WTC11 (cell line): ENCODE data around the gene SIRPG. TPM values are rescaled to one million over a fixed set of nuclear protein-coding genes. Genes with fewer than 3 reads are reported as not detected.

Experiments
- ATAC-seq: fragments of 200-7000 bp; cut with Tn5 transposase; 2 replicates; pipeline ENCODE4 v1.10.0; 2021; ENCODE audit warnings: mild to moderate bottlenecking, moderate library complexity
- CTCF ChIA-PET: fragments of 300-600 bp; sonication (Branson Sonifier 250); formaldehyde crosslinking; loops from one replicate; lab custom pipeline; 2021; ENCODE audit warnings: antibody characterized with exemption; lab: Charles Lee
- POLR2A ChIA-PET: fragments of 350-600 bp; sonication (Branson Sonifier 250); formaldehyde crosslinking; loops from one replicate; lab custom pipeline; 2021; ENCODE audit warnings: antibody characterized with exemption; lab: Charles Lee
- DNase-seq: peaks from one replicate; pipeline ENCODE4 v3.0.0; 2021; ENCODE audit warnings: low spot score
- H3K27ac Mint-ChIP-seq: 2 replicates; pipeline ENCODE4 v1.8.0; 2021; ENCODE audit warnings: mixed read lengths
- H3K27me3 Mint-ChIP-seq: 2 replicates; pipeline ENCODE4 v1.8.0; 2021; ENCODE audit warnings: low read depth, mild to moderate bottlenecking, moderate library complexity, mixed read lengths
- H3K36me3 Mint-ChIP-seq: 2 replicates; pipeline ENCODE4 v1.8.0; 2021; ENCODE audit warnings: mixed read lengths
- H3K4me1 Mint-ChIP-seq: 2 replicates; pipeline ENCODE4 v1.8.0; 2022; ENCODE audit warnings: mixed read lengths
- H3K4me3 Mint-ChIP-seq: 2 replicates; pipeline ENCODE4 v1.8.0; 2021; ENCODE audit warnings: mild to moderate bottlenecking, moderate library complexity, mixed read lengths
- H3K9me3 Mint-ChIP-seq: 2 replicates; pipeline ENCODE4 v1.8.0; 2021; ENCODE audit warnings: mixed read lengths
- CREM ChIP-seq: sonication (generic); formaldehyde crosslinking; IDR thresholded peaks from 2 replicates; pipeline ENCODE4 v1.8.1; 2022; ENCODE audit warnings: mild to moderate bottlenecking, missing genetic modification reagents, moderate library complexity
- GABPB1 ChIP-seq: sonication (generic); formaldehyde crosslinking; IDR thresholded peaks from 2 replicates; pipeline ENCODE4 v1.8.1; 2023; ENCODE audit warnings: mild to moderate bottlenecking, missing genetic modification reagents
- MYBL2 ChIP-seq: sonication (generic); formaldehyde crosslinking; IDR thresholded peaks from 2 replicates; pipeline ENCODE4 v1.8.1; 2023; ENCODE audit warnings: mild to moderate bottlenecking, moderate library complexity, missing genetic modification reagents
- SMAD4 ChIP-seq: sonication (generic); formaldehyde crosslinking; IDR thresholded peaks from 2 replicates; pipeline ENCODE4 v1.8.0; 2022; ENCODE audit warnings: mild to moderate bottlenecking, missing genetic modification reagents
- SOX15 ChIP-seq: fragments of 250-450 bp; sonication (Bioruptor Pico); IDR thresholded peaks from 2 replicates; pipeline ENCODE4 v1.9.0; 2021; ENCODE audit warnings: mild to moderate bottlenecking
- SP1 ChIP-seq: sonication (generic); formaldehyde crosslinking; conservative IDR thresholded peaks from 2 replicates; pipeline ENCODE4 v1.8.1; 2022; ENCODE audit warnings: missing genetic modification reagents
- ZNF232 ChIP-seq: sonication (generic); formaldehyde crosslinking; IDR thresholded peaks from 2 replicates; pipeline ENCODE4 v1.8.0; 2022; ENCODE audit warnings: mild to moderate bottlenecking, missing genetic modification reagents
- ZNF396 ChIP-seq: fragments of 250-450 bp; sonication (Bioruptor Pico); IDR thresholded peaks from 2 replicates; pipeline ENCODE4 v1.8.0; 2021; ENCODE audit warnings: mild to moderate bottlenecking, moderate library complexity, borderline replicate concordance
- ZNF671 ChIP-seq: fragments of 250-450 bp; sonication (Bioruptor Pico); IDR thresholded peaks from 2 replicates; pipeline ENCODE4 v1.8.0; 2021; ENCODE audit warnings: mild to moderate bottlenecking
- total RNA-seq: library from RNA; stranded (reverse); gene quantifications from 3 replicates; pipeline ENCODE4 v1.2.3, GENCODE V29; 2021
- TF ChIP-seq, protein P1 (sequence below): sonication (generic); formaldehyde crosslinking; IDR thresholded peaks from 2 replicates; pipeline ENCODE4 v1.8.0; 2023; ENCODE audit warnings: missing genetic modification reagents
- TF ChIP-seq, protein P2 (sequence below): fragments of 250-450 bp; sonication (Bioruptor Pico); IDR thresholded peaks from 2 replicates; pipeline ENCODE4 v2.1.2; 2022; ENCODE audit warnings: mild to moderate bottlenecking, moderate library complexity
- TF ChIP-seq, protein P3 (sequence below): sonication (generic); formaldehyde crosslinking; IDR thresholded peaks from 2 replicates; pipeline ENCODE4 v1.8.0; 2022; ENCODE audit warnings: missing genetic modification reagents
- TF ChIP-seq, protein P4 (sequence below): sonication (generic); formaldehyde crosslinking; IDR thresholded peaks from 2 replicates; pipeline ENCODE4 v1.8.1; 2022; ENCODE audit warnings: missing genetic modification reagents, borderline replicate concordance
- TF ChIP-seq, protein P5 (sequence below): sonication (generic); formaldehyde crosslinking; IDR thresholded peaks from 2 replicates; pipeline ENCODE4 v1.8.1; 2022; ENCODE audit warnings: low read depth, mild to moderate bottlenecking, moderate library complexity, missing genetic modification reagents, borderline replicate concordance
- TF ChIP-seq, protein P6 (sequence below): sonication (generic); formaldehyde crosslinking; IDR thresholded peaks from 2 replicates; pipeline ENCODE4 v1.8.1; 2023; ENCODE audit warnings: mild to moderate bottlenecking, missing genetic modification reagents

Gene SIRPG
- total RNA-seq, 1 experiment from 2014 or later = not detected

DNA sequence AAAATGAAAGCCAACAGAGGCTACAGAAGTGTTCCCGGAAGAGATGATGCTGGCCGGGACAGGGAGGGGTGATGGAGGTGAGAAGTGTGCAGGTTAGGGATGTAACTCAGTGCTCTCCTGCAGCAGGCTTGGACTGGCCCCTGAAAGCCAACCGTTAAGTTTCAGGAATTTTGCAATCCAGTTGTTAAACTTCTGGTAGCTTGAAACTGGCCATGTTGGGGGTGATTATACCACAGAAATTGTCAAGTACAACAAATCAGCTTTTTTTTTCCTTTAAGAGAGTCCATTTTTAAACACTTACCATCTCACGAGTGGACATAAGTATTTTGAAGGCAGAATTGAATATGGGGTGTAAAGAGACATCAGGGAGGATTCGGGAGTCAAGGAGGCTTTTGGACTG, 29.0 kb downstream of the SIRPG start:
- ChIA-PET POLR2A (no interaction called here), CTCF (no interaction called here)
- no peaks in the 10 kb centered on the region for H3K36me3 Mint-ChIP-seq
- 0 out of 2 replicates have a peak, but pooled peaks cover under 1% of the 10 kb centered on the region for H3K9me3 Mint-ChIP-seq
- peaks cover 34% of the 10 kb centered on the region for H3K4me1 Mint-ChIP-seq
- no peak overlapping the region for H3K4me3 Mint-ChIP-seq
- no peak for DNase-seq
- TF ChIP-seq, protein P1, sequence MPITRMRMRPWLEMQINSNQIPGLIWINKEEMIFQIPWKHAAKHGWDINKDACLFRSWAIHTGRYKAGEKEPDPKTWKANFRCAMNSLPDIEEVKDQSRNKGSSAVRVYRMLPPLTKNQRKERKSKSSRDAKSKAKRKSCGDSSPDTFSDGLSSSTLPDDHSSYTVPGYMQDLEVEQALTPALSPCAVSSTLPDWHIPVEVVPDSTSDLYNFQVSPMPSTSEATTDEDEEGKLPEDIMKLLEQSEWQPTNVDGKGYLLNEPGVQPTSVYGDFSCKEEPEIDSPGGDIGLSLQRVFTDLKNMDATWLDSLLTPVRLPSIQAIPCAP = no peak
- TF ChIP-seq, protein P2, sequence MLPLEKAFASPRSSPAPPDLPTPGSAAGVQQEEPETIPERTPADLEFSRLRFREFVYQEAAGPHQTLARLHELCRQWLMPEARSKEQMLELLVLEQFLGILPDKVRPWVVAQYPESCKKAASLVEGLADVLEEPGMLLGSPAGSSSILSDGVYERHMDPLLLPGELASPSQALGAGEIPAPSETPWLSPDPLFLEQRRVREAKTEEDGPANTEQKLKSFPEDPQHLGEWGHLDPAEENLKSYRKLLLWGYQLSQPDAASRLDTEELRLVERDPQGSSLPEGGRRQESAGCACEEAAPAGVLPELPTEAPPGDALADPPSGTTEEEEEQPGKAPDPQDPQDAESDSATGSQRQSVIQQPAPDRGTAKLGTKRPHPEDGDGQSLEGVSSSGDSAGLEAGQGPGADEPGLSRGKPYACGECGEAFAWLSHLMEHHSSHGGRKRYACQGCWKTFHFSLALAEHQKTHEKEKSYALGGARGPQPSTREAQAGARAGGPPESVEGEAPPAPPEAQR (CRISPR knock-in tag) = no peak
- TF ChIP-seq SP1 (no peak), MYBL2 (CRISPR knock-in tag) (no peak)
- H3K27me3 Mint-ChIP-seq = peaks cover 8% of the 10 kb centered on the region; the same call in 1 of the 2 replicates
- no peak for ATAC-seq
- no peak overlapping the region for H3K27ac Mint-ChIP-seq

DNA sequence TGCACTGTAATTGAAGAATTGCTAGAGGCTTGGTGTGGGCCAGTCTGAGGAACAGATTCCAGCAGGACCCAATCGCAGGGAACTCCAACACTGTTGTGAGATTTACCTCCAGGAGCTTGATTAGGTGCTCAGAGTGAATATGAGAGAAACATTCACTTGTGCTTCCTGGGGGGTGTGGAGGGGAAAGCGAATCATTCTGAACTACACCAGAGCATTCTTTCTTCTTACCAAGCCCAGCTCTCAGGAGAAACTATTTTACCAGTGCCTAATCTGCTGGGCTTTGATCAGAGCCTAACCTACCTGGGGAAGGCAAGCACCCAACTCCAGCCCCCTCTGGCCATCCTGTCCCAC, 30.4 kb downstream of the SIRPG start:
- Mint-ChIP-seq H3K4me1 (peaks cover 34% of the 10 kb centered on the region), H3K36me3 (no peaks in the 10 kb centered on the region), H3K9me3 (no peaks in the 10 kb centered on the region), H3K27me3 (peaks cover 8% of the 10 kb centered on the region; the same call in 1 of the 2 replicates), H3K27ac (no peak overlapping the region), H3K4me3 (no peak overlapping the region)
- TF ChIP-seq CREM (CRISPR knock-in tag) (no peak), GABPB1 (no peak), ZNF396 (CRISPR knock-in tag) (no peak), SMAD4 (CRISPR knock-in tag) (no peak), SP1 (no peak), ZNF232 (CRISPR knock-in tag) (no peak), SOX15 (CRISPR knock-in tag) (no peak), ZNF671 (CRISPR knock-in tag) (no peak)
- TF ChIP-seq, protein P3, sequence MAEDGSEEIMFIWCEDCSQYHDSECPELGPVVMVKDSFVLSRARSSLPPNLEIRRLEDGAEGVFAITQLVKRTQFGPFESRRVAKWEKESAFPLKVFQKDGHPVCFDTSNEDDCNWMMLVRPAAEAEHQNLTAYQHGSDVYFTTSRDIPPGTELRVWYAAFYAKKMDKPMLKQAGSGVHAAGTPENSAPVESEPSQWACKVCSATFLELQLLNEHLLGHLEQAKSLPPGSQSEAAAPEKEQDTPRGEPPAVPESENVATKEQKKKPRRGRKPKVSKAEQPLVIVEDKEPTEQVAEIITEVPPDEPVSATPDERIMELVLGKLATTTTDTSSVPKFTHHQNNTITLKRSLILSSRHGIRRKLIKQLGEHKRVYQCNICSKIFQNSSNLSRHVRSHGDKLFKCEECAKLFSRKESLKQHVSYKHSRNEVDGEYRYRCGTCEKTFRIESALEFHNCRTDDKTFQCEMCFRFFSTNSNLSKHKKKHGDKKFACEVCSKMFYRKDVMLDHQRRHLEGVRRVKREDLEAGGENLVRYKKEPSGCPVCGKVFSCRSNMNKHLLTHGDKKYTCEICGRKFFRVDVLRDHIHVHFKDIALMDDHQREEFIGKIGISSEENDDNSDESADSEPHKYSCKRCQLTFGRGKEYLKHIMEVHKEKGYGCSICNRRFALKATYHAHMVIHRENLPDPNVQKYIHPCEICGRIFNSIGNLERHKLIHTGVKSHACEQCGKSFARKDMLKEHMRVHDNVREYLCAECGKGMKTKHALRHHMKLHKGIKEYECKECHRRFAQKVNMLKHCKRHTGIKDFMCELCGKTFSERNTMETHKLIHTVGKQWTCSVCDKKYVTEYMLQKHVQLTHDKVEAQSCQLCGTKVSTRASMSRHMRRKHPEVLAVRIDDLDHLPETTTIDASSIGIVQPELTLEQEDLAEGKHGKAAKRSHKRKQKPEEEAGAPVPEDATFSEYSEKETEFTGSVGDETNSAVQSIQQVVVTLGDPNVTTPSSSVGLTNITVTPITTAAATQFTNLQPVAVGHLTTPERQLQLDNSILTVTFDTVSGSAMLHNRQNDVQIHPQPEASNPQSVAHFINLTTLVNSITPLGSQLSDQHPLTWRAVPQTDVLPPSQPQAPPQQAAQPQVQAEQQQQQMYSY = no peak
- TF ChIP-seq, protein P4, sequence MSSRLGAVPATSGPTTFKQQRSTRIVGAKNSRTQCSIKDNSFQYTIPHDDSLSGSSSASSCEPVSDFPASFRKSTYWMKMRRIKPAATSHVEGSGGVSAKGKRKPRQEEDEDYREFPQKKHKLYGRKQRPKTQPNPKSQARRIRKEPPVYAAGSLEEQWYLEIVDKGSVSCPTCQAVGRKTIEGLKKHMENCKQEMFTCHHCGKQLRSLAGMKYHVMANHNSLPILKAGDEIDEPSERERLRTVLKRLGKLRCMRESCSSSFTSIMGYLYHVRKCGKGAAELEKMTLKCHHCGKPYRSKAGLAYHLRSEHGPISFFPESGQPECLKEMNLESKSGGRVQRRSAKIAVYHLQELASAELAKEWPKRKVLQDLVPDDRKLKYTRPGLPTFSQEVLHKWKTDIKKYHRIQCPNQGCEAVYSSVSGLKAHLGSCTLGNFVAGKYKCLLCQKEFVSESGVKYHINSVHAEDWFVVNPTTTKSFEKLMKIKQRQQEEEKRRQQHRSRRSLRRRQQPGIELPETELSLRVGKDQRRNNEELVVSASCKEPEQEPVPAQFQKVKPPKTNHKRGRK = no peak
- TF ChIP-seq, protein P5, sequence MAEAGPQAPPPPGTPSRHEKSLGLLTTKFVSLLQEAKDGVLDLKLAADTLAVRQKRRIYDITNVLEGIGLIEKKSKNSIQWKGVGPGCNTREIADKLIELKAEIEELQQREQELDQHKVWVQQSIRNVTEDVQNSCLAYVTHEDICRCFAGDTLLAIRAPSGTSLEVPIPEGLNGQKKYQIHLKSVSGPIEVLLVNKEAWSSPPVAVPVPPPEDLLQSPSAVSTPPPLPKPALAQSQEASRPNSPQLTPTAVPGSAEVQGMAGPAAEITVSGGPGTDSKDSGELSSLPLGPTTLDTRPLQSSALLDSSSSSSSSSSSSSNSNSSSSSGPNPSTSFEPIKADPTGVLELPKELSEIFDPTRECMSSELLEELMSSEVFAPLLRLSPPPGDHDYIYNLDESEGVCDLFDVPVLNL = no peak
- TF ChIP-seq, protein P6, sequence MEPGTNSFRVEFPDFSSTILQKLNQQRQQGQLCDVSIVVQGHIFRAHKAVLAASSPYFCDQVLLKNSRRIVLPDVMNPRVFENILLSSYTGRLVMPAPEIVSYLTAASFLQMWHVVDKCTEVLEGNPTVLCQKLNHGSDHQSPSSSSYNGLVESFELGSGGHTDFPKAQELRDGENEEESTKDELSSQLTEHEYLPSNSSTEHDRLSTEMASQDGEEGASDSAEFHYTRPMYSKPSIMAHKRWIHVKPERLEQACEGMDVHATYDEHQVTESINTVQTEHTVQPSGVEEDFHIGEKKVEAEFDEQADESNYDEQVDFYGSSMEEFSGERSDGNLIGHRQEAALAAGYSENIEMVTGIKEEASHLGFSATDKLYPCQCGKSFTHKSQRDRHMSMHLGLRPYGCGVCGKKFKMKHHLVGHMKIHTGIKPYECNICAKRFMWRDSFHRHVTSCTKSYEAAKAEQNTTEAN (CRISPR knock-in tag) = no peak
- CTCF ChIA-PET = no interaction called here
- ATAC-seq (no peak), DNase-seq (no peak)
- POLR2A ChIA-PET = no interaction called here
